ENCODE results near the gene DPEP3.
"Not testable (repeated sequence)": the region's sequence is repeated elsewhere in the genome, so short reads cannot be mapped to it uniquely, and the experiment has no call there.

DPEP3 gene, protein sequence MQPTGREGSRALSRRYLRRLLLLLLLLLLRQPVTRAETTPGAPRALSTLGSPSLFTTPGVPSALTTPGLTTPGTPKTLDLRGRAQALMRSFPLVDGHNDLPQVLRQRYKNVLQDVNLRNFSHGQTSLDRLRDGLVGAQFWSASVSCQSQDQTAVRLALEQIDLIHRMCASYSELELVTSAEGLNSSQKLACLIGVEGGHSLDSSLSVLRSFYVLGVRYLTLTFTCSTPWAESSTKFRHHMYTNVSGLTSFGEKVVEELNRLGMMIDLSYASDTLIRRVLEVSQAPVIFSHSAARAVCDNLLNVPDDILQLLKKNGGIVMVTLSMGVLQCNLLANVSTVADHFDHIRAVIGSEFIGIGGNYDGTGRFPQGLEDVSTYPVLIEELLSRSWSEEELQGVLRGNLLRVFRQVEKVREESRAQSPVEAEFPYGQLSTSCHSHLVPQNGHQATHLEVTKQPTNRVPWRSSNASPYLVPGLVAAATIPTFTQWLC

GRCh38 chr16:67979955-67980678, at the start of gene DPEP3:
Gene DPEP3 (minus strand): TSS chr16:67980499. CDS start chr16:67980380, 119 bp downstream.
- FAIRE-seq: no peak
- DNase-seq (ENCODE audit: extremely low spot score, insufficient read length, low read depth): no peak

- DNase-seq (ENCODE audit: extremely low spot score, insufficient read length, low read depth): no peak
Measured at GRCh38 chr16:68028996-68029395, 48.7 kb upstream of the DPEP3 start.

DNA sequence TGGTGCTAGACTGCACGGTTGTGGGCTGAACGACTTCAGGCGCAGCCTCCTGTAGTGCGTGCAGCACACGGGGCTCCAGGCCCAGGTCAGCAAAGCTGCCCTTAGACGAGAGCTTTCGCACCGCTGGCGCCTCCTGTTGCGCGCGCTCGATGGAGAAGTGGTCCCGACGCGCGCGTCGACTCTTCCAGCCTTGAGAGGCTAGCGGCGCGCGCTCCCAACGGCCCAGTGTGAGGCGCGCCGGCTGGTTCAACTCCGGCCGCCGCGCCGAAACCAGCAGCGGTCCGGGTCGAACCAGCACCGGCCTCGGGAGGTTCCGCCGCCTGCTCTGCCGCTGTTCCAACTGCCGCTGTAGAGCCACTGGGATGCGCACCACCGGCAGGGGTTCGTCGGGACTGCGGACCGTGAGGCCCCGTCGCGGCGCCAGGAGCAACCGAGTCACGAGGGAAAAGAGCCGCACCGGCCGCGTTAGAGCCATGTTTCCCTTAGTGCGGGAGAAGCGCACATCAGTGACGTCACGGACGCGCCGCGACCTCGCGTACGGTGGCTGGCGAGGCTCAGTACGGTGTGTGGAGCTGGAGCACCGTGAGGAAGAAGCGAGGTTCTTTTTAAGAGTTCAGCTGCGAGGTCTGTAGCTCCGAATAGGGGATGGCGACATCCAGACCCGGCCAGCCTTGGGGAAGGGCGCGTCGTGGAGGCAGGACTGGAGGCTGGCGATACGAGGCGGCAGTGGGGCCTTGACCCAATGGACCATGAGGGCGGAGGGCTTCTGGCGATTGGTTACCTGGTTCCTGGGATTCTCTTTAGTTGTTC, 42.6 kb upstream of the DPEP3 start, which contains the start of the genes DDX28 and DUS2:
Gene DDX28, minus strand, starts transcription at position 505 of the 810 bp plus-strand sequence. Its CDS starts 30 bp downstream, at position 475.
Gene DUS2, plus strand, starts transcription at position 557 of the 810 bp plus-strand sequence. CDS start 14,740 bp downstream, outside the sequence.
- FAIRE-seq: peak; percentile 70

More at GRCh38 chr16:68028996-68029395, 48.7 kb upstream of the DPEP3 start:
- no peak for FAIRE-seq

DNA sequence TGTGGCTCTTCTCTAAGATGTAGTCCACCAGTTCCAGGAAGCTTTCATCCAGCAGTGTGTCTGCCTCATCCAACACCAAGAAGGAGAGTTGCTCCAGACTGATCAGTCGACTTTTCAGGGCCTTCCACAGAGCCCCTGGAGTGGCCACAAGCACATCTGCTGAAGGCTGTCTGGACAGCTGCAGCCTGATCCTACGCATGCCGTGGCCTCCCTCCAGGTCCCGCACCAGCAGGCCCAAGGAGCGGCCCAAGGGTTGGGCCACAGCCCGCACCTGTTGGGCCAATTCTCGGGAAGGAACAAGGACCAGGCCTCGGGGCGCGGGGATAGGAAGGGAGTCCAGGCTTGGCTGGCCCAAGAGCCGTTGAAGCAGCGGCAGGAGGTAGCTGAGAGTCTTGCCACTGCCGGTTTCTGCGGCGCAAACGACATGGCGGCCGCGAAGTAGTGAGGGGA, 42.0 kb upstream of the DPEP3 start:
- DNase-seq (ENCODE audit: extremely low spot score, insufficient read length, low read depth) (no peak), FAIRE-seq (no peak)

More for the DNA sequence above, 42.6 kb upstream of the DPEP3 start, which contains the start of the genes DDX28 and DUS2:
- DNase-seq (ENCODE audit: extremely low spot score, insufficient read length, low read depth): peak; percentile 82

- no peak for FAIRE-seq
- DNase-seq (ENCODE audit: extremely low spot score, insufficient read length, low read depth): no peak
Measured at GRCh38 chr16:68021490-68021889, 41.2 kb upstream of the DPEP3 start.

DNA sequence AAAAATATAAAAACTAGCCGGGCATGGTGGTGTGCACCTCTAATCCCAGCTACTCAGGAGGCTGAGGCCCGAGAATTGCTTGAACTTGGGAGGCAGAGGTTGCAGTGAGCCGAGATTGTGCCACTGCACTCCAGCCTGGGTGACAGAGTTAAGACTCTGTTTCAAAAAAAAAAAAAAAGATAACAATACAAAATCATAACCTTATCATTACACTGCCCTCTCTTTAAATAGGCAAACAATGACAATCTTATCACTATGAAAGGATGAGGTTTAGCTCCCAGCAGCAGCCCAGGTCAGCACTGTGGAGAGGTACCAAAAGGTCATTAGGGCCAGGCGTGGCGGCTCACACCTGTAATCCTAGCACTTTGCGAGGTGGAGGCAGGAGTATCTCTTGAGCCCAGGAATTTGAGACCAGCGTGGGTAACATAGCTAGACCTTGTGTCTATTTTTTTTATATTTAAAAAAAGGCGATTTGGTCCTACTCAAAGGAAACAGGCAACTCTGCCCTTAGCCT, 38.9 kb upstream of the DPEP3 start:
- DNase-seq (ENCODE audit: extremely low spot score, insufficient read length, low read depth): no peak
- no peak for FAIRE-seq

DNA sequence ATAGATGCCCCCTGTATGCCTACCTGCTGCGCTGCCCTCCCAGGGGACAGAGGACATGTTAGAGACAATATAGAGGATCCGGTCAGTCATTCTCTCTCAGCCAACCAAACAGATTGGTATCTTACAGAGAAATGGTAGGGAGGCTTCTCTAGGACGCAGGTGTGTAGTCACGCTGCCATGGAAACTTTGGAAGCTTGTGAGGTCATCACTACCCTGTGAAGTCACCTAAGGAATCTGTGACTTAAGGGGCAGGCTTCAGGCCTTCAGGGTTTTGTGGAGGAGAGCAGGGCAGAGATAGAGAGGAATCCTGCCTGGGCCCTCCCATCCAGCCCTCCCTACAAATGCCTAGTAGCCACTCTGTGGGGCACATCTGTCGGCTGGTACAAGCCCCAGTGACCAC, 35.4 kb upstream of the DPEP3 start, which contains the start of gene DPEP2NB:
Gene DPEP2NB, minus strand, starts transcription at position 231 of the 400 bp plus-strand sequence. Its CDS starts 141 bp downstream, at position 90.
- FAIRE-seq: no peak
- DNase-seq (ENCODE audit: extremely low spot score, insufficient read length, low read depth): no peak

DNA sequence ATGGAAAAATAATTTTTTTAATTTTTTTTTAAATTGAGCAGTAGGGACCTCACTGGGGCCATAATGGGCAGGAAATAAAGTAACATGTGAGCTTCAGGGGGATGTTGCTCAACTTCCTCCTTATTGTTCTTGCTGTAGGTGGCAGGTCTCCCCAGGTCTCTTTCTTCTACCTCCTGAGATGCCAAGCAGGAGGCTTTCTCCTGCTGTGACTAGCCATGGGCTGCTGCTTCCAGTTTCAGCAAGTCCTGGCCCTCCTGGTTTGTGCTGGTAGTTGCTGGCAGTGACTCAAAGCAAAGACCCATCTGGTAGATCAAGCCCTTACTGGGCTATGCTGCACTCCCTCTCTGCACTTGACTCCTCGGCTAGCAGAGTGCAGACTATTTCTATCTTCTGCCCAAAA, 33.1 kb upstream of the DPEP3 start:
- no peak for DNase-seq (ENCODE audit: extremely low spot score, insufficient read length, low read depth)

GRCh38 chr16:68009872-68010271, 29.6 kb upstream of the DPEP3 start:
- not testable (repeated sequence) for DNase-seq (ENCODE audit: extremely low spot score, insufficient read length, low read depth); FAIRE-seq

More for the DNA sequence above, 33.1 kb upstream of the DPEP3 start:
- no peak for FAIRE-seq

GRCh38 chr16:68009157-68009735, 28.9 kb upstream of the DPEP3 start:
- FAIRE-seq: no peak

GRCh38 chr16:68005786-68006286, 25.5 kb upstream of the DPEP3 start:
- DNase-seq (ENCODE audit: extremely low spot score, insufficient read length, low read depth) (no peak), FAIRE-seq (no peak)

More at GRCh38 chr16:68009157-68009735, 28.9 kb upstream of the DPEP3 start:
- DNase-seq (ENCODE audit: extremely low spot score, insufficient read length, low read depth): no peak

GRCh38 chr16:68005211-68005610, 24.9 kb upstream of the DPEP3 start:
- FAIRE-seq (no peak), DNase-seq (ENCODE audit: extremely low spot score, insufficient read length, low read depth) (no peak)

DNA sequence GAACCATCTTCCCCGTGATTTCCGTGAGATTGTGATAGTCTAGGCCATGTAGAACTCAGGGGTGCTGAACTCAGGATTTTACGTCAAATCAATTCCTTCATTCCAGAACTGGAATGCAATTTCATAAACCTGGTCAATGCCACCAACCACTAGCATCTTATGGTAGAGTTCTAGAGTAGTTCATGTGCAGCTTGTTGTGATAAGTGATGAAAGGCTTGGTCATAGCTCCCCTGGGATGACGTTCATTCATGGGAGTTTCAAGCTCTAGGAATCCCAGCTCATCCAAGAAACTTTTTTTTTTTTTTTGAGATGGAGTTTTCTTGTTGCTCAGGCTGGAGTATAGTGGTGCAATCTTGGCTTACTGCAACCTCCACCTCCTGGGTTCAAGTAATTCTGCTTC, 22.7 kb upstream of the DPEP3 start:
- DNase-seq (ENCODE audit: extremely low spot score, insufficient read length, low read depth) (no peak), FAIRE-seq (no peak)

DNA sequence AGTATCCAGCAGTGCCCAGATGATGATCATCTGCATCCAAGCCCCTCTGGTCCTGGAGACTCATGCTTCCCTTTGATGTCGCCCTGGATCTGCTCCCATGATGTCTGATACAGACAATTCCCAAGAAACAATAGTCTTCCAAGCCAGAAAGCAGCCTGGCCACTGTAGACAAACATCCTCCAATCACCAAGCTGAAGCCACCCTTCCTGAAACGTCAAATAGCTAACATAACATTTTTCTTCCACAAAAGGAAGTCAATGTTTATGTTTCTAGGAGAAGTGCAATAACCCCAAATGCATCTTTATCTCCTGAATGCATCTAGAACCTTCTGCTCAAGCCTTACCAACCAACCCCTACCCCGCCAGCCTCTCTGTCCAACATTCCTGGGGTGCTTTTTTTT, 20.2 kb upstream of the DPEP3 start:
- no peak for DNase-seq (ENCODE audit: extremely low spot score, insufficient read length, low read depth)
- FAIRE-seq: no peak

DNA sequence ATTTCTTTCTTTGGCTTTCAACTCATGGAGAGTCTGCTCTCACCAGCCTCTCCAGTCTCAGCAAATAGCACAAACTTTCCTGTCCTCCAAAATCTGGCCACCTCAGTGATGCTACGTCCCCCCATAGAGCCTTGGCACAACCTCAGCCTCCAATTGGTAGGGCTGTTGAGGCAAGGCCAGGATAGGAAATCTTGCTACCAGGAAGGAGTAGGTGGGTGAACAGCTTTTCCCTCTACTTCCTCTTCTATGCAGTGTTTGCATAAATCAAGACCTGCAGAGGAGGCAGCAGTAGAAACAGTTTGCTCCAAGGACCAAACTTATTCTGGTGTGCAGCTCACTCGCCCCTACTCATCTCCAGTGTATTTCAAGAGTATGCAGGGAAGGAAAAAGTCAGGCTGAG, 19.7 kb upstream of the DPEP3 start:
- no peak for DNase-seq (ENCODE audit: extremely low spot score, insufficient read length, low read depth)
- no peak for FAIRE-seq

- FAIRE-seq; DNase-seq (ENCODE audit: extremely low spot score, insufficient read length, low read depth): not testable (repeated sequence)
Measured at GRCh38 chr16:67998779-67999688, 18.7 kb upstream of the DPEP3 start, which contains the start of gene DPEP2. Gene DPEP2 (minus strand): TSS chr16:67999484. CDS start chr16:67993212, 6,272 bp downstream.

DNA sequence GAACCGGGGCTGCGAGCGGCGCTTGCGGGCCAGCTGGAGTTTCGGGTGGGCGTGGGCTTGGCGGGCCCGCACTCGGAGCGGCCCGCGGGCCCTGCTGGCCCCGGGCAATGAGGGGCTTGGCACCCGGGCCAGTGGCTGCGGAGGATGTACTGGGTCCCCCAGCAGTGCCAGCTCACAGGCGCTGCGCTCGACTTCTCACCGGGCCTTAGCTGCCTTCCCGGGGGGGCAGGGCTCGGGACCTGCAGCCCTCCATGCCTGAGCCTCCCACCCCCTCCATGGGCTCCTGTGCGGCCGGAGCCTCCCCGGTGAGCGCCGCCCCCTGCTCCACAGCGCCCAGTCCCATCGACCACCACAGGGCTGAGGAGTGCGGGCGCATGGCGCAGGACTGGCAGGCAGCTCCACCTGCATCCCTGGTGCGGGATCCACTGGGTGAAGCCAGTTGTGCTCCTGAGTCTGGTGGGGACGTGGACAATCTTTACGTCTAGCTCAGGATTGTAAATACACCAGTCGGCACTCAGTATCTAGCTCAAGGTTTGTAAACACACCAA, 18.0 kb upstream of the DPEP3 start:
- not testable (repeated sequence) for DNase-seq (ENCODE audit: extremely low spot score, insufficient read length, low read depth); FAIRE-seq

Data from GM18507 (cell line).